ENCODE measurements around the gene DEAF1. TPM values are rescaled to one million over a fixed set of nuclear protein-coding genes. Genes with fewer than 3 reads are reported as not detected.
A peak's percentile ranks its signal among the peaks of the same experiment; 100 is the strongest.

The DEAF1 gene
- total and polyA plus RNA-seq, 7 donors, result 12.5 to 30.0 (median 18.1) TPM

GRCh38 chr11:605286-606129 is 89.5 kb downstream of the DEAF1 start:
- ATAC-seq (no peak), DNase-seq (no peak)
- Histone ChIP-seq H3K9me3 (no peaks in the 10 kb centered on the region), H3K27me3 (ENCODE audit: insufficient read depth in 3 of 3, low read length in 2 of 3) (no peaks in the 10 kb centered on the region), H3K4me3 (no peak overlapping the region), H3K4me1 (no peaks in the 10 kb centered on the region), H3K27ac (no peak overlapping the region), H3K36me3 (ENCODE audit: insufficient read depth in 1 of 2, low read depth in 1 of 2) (peaks cover 7 to 99% of the 10 kb centered on the region in 2 donors)
- intact Hi-C loops (cut with DNase I), result no loop called here
- 93 to 95% (median 93%) methylated on average over 30 to 33 of the region's 33 CpGs for WGBS, 3 donors
- no peak for TF ChIP-seq CTCF (IDR thresholded peaks at IDR 0.05)

- Histone ChIP-seq H3K27ac (no peak overlapping the region), H3K36me3 (ENCODE audit: insufficient read depth in 1 of 2, low read depth in 1 of 2) (peaks cover 12 to 99% of the 10 kb centered on the region in 2 donors), H3K27me3 (ENCODE audit: insufficient read depth in 3 of 3, low read length in 2 of 3) (no peaks in the 10 kb centered on the region), H3K9me3 (no peaks in the 10 kb centered on the region), H3K4me1 (no peaks in the 10 kb centered on the region), H3K4me3 (no peak overlapping the region)
- DNase-seq, result no peak
- WGBS, 3 donors, result 89 to 91% (median 91%) methylated on average over 13 of the region's 13 CpGs
- no peak for TF ChIP-seq CTCF (IDR thresholded peaks at IDR 0.05)
- no peak for ATAC-seq
- intact Hi-C loops (cut with DNase I), result no loop called here
These were observed 91.9 kb downstream of the DEAF1 start for GRCh38 chr11:603154-603553.

- peaks cover 9 to 98% of the 10 kb centered on the region in 2 donors for H3K36me3 ChIP-seq (ENCODE audit: insufficient read depth in 1 of 2, low read depth in 1 of 2)
- H3K9me3 ChIP-seq, result no peaks in the 10 kb centered on the region
- H3K4me3 ChIP-seq, result no peak overlapping the region
- DNase-seq, result no peak
- H3K4me1 ChIP-seq, result no peaks in the 10 kb centered on the region
- WGBS, 3 donors, result 90 to 91% (median 90%) methylated on average over 23 of the region's 23 CpGs
- H3K27me3 ChIP-seq (ENCODE audit: insufficient read depth in 3 of 3, low read length in 2 of 3), result no peaks in the 10 kb centered on the region
- TF ChIP-seq CTCF (IDR thresholded peaks at IDR 0.05), result no peak
- no peak overlapping the region for H3K27ac ChIP-seq
- ATAC-seq, result no peak
- intact Hi-C loops (cut with DNase I), result no loop called here
These were observed 93.3 kb downstream of the DEAF1 start for GRCh38 chr11:601573-602245.

- H3K27ac ChIP-seq, result no peak overlapping the region
- no peaks in the 10 kb centered on the region for H3K9me3 ChIP-seq
- 91 to 94% (median 94%) methylated on average over 26 to 30 of the region's 30 CpGs for WGBS, 3 donors
- ATAC-seq (peak in 1 of 4 donors; percentile 25), DNase-seq (no peak)
- TF ChIP-seq CTCF (IDR thresholded peaks at IDR 0.05), result no peak
- no peaks in the 10 kb centered on the region for H3K4me1 ChIP-seq
- H3K36me3 ChIP-seq (ENCODE audit: insufficient read depth in 1 of 2, low read depth in 1 of 2), result peaks cover 5 to 98% of the 10 kb centered on the region in 2 donors
- intact Hi-C loops (cut with DNase I), result no loop called here
- no peaks in the 10 kb centered on the region for H3K27me3 ChIP-seq (ENCODE audit: insufficient read depth in 3 of 3, low read length in 2 of 3)
- H3K4me3 ChIP-seq, result no peak overlapping the region
These were observed 96.9 kb downstream of the DEAF1 start for GRCh38 chr11:598005-598680.
